Heart left ventricle (tissue), 16 donors: Measurements from ENCODE around the gene DMD. TPM values are rescaled to one million over a fixed set of nuclear protein-coding genes. Genes with fewer than 3 reads are reported as not detected.

Experiments
- ATAC-seq, 4 donors: fragments of 200-7000 bp; cut with Tn5 transposase; one replicate each; pipeline ENCODE4 v1.9.1; 2020 to 2022; ENCODE audit warnings: moderate library complexity in 4 of 4, mild to moderate bottlenecking in 3 of 4, moderate number of reproducible peaks in 1 of 4
- DNase-seq, 5 donors: peaks; one replicate each; pipeline ENCODE4 v3.0.0-alpha.2; 2020
- H3K27ac ChIP-seq, 12 donors: fragments of 200-600 bp; sonication (generic) in 4 of 12; one replicate each; pipeline versions ENCODE4 v1.5.0 to v1.8.0; 2016 to 2022; ENCODE audit warnings: mild to moderate bottlenecking in 2 of 12
- H3K27me3 ChIP-seq, 9 donors: fragments of 200-600 bp; sonication (generic) in 2 of 9; one replicate each; pipeline versions ENCODE4 v1.5.1 to v1.8.0; 2016 to 2022; ENCODE audit warnings: mild to moderate bottlenecking in 3 of 9
- H3K36me3 ChIP-seq, 9 donors: fragments of 200-600 bp; sonication (generic) in 2 of 9; one replicate each; pipeline versions ENCODE4 v1.5.0 to v1.8.0; 2018 to 2022; ENCODE audit warnings: mild to moderate bottlenecking in 2 of 9
- H3K4me1 ChIP-seq, 12 donors: fragments of 200-600 bp; sonication (generic) in 4 of 12; one replicate each; pipeline versions ENCODE4 v1.5.0 to v1.8.0; 2016 to 2022; ENCODE audit warnings: mild to moderate bottlenecking in 3 of 12
- H3K4me3 ChIP-seq, 12 donors: fragments of 200-600 bp; sonication (generic) in 4 of 12; one replicate each; pipeline versions ENCODE4 v1.5.0 to v1.8.0; 2017 to 2022; ENCODE audit warnings: mild to moderate bottlenecking in 9 of 12, moderate library complexity in 4 of 12
- H3K9me3 ChIP-seq, 12 donors: fragments of 200-600 bp; sonication (generic) in 4 of 12; one replicate each; pipeline versions ENCODE4 v1.5.0 to v1.8.0; 2016 to 2022; ENCODE audit warnings: mild to moderate bottlenecking in 1 of 12
- POLR2A ChIP-seq, 2 donors: fragments of 450-650 bp; IDR thresholded peaks; one replicate each; pipeline ENCODE4 v1.6.1; 2017; ENCODE audit warnings: antibody characterized with exemption in 2 of 2, mild to moderate bottlenecking in 2 of 2, moderate library complexity in 2 of 2
- WGBS, 4 donors: extraction: QIAGEN DNeasy Blood & Tissue Kit in 2 of 4; methylation state at CpG; one replicate each; pipeline versions ENCODE4 v1.1.5 to v1.1.7; 2013 to 2018; 5-methylcytosine and 5-hydroxymethylcytosine counted together
- intact Hi-C, 10 donors: fragments of 100-400 bp; cut with DNase I; formaldehyde crosslinking; loops; one replicate each; pipeline versions ENCODE4 v1.11.1 to v1.14.2; 2022
- polyA plus RNA-seq, 2 donors: library from polyadenylated mRNA; stranded (reverse); fragments of 200-250 nt; gene quantifications; one replicate each; pipeline ENCODE4 v1.2.3, GENCODE V29; 2013
- total RNA-seq, 9 donors: library from RNA; depleted of rRNA in 2 of 9; stranded (reverse); fragments of >200 nt in 2 of 9; fragmentation: NEBNext Ultra II Directional in 3 of 9; extraction: Animal tissue kit (Norgen Biotek cat#: 25700) in 3 of 9; gene quantifications; one replicate each; pipeline versions ENCODE4 v1.1.0 to v1.2.4, GENCODE V29; 2016 to 2023
- TF ChIP-seq, protein P1 (sequence below), 12 donors: fragments of 200-600 bp; sonication (generic) in 4 of 12; IDR thresholded peaks; one replicate each; pipeline versions ENCODE4 v1.5.0 to v1.8.0; 2018 to 2022; ENCODE audit warnings: antibody characterized with exemption in 12 of 12, mild to moderate bottlenecking in 5 of 12
- donor health status: ischemic (EF 13 %, LVEDD 7.1; RV severe dilation, severe dysfunction).
- donor health status: healthy with polysubstance abuse.
- donor health status: DM: no; HTN: yes; CAD: no.
- donor health status: DM: no; HTN: no; CAD: no.
- donor health status: ischemic (EF 25% LVEDD 6.9; RV normal size, moderate dysfunction).
- donor health status: ischemic (EF 25% LVEDD 5.7; RV mildly dilated, moderate dysfunction).
- donor health status: healthy.
- donor health status: DM: yes; HTN: yes; CAD: no.
- donor health status: ischemic (EF 35%, LVEDD 5.7; RV mildly dilated, moderate dysfunction).
- donor health status: nonischemic (EF 11% LVEDD 7.7; RV severe dilation, severe dysfunction).
- donor health status: DM: yes; HTN: yes; CAD: no.
- donor health status: PGD.
- donor health status: ischemic (EF 29% LVEDD 5.4; RV normal size, mild dysfunction).
- donor health status: nonischemic (EF 23%, LVEDD 6.1; RV moderate dilation, normal function).

DMD gene
- total and polyA plus RNA-seq, 11 donors = 34.7 to 236 (median 162) TPM

DNA sequence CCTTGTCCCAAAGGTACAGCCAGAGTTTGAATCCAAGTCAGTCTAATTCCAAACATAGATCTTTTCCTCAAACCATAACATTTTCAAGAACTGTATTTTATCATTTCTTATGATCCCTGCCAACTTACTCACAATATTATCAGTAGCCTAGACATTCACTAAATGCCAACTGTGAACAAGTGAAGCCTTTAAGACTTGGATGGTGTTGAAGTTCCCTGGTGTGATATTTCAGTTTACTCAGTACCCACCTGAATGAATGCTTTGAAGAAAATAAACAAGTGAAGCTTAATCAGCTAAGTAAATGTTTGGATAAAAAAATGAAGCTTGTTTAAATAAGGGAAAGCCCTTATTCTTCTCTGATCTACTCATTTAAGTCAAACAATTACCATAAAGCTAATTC is 1028.3 kb downstream of the DMD start:
- H3K4me1 ChIP-seq = no peaks in the 10 kb centered on the region
- TF ChIP-seq, protein P1, sequence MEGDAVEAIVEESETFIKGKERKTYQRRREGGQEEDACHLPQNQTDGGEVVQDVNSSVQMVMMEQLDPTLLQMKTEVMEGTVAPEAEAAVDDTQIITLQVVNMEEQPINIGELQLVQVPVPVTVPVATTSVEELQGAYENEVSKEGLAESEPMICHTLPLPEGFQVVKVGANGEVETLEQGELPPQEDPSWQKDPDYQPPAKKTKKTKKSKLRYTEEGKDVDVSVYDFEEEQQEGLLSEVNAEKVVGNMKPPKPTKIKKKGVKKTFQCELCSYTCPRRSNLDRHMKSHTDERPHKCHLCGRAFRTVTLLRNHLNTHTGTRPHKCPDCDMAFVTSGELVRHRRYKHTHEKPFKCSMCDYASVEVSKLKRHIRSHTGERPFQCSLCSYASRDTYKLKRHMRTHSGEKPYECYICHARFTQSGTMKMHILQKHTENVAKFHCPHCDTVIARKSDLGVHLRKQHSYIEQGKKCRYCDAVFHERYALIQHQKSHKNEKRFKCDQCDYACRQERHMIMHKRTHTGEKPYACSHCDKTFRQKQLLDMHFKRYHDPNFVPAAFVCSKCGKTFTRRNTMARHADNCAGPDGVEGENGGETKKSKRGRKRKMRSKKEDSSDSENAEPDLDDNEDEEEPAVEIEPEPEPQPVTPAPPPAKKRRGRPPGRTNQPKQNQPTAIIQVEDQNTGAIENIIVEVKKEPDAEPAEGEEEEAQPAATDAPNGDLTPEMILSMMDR (IDR thresholded peaks at IDR 0.05) = no peak
- TF ChIP-seq POLR2A (IDR thresholded peaks at IDR 0.05) = no peak
- intact Hi-C loops = no loop called here
- H3K36me3 ChIP-seq = no peaks in the 10 kb centered on the region
- no peak for DNase-seq
- H3K27ac ChIP-seq = no peak overlapping the region
- ATAC-seq = no peak
- H3K9me3 ChIP-seq = no peaks in the 10 kb centered on the region
- no peaks in the 10 kb centered on the region for H3K27me3 ChIP-seq
- no peak overlapping the region for H3K4me3 ChIP-seq

DNA sequence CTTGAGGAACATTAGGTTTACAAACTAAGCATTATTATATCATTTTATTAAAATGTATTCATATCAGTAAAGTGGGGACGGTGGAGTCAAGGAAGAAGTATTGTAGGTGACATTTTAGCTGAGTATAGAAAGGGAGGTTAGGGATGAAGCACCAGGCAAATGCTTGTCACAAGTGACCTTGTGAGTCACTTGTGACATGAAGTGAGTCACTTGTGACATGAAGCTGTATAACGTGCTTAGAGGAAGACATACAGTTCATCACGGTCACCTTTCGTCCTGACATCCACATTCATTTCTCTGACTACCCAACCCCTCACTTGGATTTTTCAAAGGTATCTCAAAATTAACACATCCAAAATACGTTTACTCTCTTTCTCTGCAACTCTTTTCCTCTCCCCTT is 1034.8 kb downstream of the DMD start:
- 69 to 83% (median 72%) methylated on average over 5 of the region's 5 CpGs for WGBS, 4 donors

DNA sequence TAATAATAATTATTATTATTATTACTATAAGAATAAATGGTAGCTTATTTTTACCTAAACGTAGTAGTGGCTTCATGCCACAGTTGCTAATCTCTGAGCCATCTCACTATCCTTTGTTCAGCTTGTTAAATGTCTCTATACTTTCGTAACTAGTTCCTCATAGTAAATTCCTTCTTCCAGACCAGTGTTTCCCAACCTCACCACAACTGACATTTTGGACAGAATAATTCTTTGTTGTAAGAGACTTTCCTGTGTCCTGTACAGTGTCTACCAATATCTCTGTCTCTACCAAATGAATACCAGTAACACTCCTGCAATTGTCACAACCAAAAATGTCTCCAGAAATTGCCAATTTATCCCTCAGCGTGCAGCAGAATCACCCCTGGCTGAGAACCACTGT is 1040.9 kb downstream of the DMD start:
- Histone ChIP-seq H3K27me3 (no peaks in the 10 kb centered on the region), H3K4me1 (no peaks in the 10 kb centered on the region), H3K36me3 (no peaks in the 10 kb centered on the region), H3K27ac (no peak overlapping the region), H3K9me3 (peaks cover 0 to 3% (median 0%) of the 10 kb centered on the region in 12 donors), H3K4me3 (no peak overlapping the region)
- DNase-seq = no peak
- TF ChIP-seq POLR2A (IDR thresholded peaks at IDR 0.05) = no peak
- TF ChIP-seq, protein P1 (IDR thresholded peaks at IDR 0.05) = no peak
- WGBS, 4 donors = 65 to 82% (median 76%) methylated on average over 3 of the region's 3 CpGs
- intact Hi-C loops = no loop called here
- no peak for ATAC-seq

More for the DNA sequence above, 1034.8 kb downstream of the DMD start:
- TF ChIP-seq, protein P1 (IDR thresholded peaks at IDR 0.05) = no peak
- TF ChIP-seq POLR2A (IDR thresholded peaks at IDR 0.05) = no peak
- intact Hi-C loops = no loop called here
- ATAC-seq = no peak
- Histone ChIP-seq H3K36me3 (no peaks in the 10 kb centered on the region), H3K9me3 (no peaks in the 10 kb centered on the region), H3K27me3 (no peaks in the 10 kb centered on the region), H3K4me3 (no peak overlapping the region), H3K4me1 (no peaks in the 10 kb centered on the region), H3K27ac (no peak overlapping the region)
- DNase-seq = no peak

DNA sequence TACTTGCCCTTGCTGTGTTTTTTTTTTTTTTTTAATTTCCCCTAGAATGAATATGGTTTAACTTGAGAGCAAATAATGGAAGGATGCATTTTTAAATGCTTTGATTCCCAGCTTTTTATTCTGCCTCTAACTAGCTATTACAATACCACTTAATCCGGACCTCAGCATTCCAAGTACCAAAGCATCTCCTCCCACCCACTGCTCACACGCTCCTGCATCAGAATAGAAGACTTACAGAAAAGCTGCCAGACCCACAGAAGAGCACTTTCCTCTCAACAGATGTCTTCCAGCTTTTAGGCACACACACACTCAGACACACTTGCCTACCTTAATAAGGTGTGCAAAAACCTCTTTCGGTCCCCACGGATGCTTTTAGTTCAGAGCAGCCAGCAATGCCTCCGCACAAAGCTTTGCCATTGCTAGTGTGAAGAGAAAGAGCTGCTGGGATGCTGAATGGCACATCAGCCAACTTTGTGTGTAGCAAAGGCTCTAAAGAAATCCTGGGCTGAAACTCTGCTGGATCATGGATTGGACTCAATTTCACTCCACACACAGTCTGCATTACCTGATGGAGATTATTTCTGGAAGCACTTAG is 1056.2 kb downstream of the DMD start:
- H3K36me3 ChIP-seq = no peaks in the 10 kb centered on the region
- no peak overlapping the region for H3K4me3 ChIP-seq
- 21 to 33% (median 26%) methylated on average over 5 of the region's 5 CpGs for WGBS, 4 donors
- ATAC-seq (no peak), DNase-seq (no peak)
- H3K27me3 ChIP-seq = no peaks in the 10 kb centered on the region
- no peak overlapping the region for H3K27ac ChIP-seq
- H3K4me1 ChIP-seq = peaks cover 0 to 11% (median 0%) of the 10 kb centered on the region in 12 donors
- intact Hi-C loops = no loop called here
- H3K9me3 ChIP-seq = no peaks in the 10 kb centered on the region
- no peak for TF ChIP-seq POLR2A (IDR thresholded peaks at IDR 0.05)
- TF ChIP-seq, protein P1 (IDR thresholded peaks at IDR 0.05) = no peak
